ENCODE measurements around the gene STK38L.

STK38L gene

GRCh38 chr12:27233814-27234213 is 10.3 kb upstream of the STK38L start:
- Histone ChIP-seq H3K4me2 (ENCODE audit: low read length) (no peak overlapping the region), H3K4me3 (ENCODE audit: low read length) (no peak overlapping the region), H3K27me3 (ENCODE audit: control insufficient read depth, insufficient read depth, low read length) (no peaks in the 10 kb centered on the region), H3K9me3 (replicated peaks; ENCODE audit: low read length) (no peaks in the 10 kb centered on the region), H3K9ac (ENCODE audit: low read depth, low read length) (no peak overlapping the region), H3K4me1 (ENCODE audit: control insufficient read depth, insufficient read depth, low read length) (no peaks in the 10 kb centered on the region), H3K36me3 (ENCODE audit: insufficient read depth, low read length) (no peaks in the 10 kb centered on the region)

- H3K4me1 ChIP-seq (ENCODE audit: control insufficient read depth, insufficient read depth, low read length), result no peaks in the 10 kb centered on the region
- H3K4me3 ChIP-seq (ENCODE audit: low read length), result no peak overlapping the region
Measured at GRCh38 chr12:27236498-27236897, 7.6 kb upstream of the STK38L start.

GRCh38 chr12:27237790-27238771 is 6.0 kb upstream of the STK38L start:
- H3K4me2 ChIP-seq (ENCODE audit: low read length), result no peak overlapping the region
- H3K9ac ChIP-seq (ENCODE audit: low read depth, low read length), result no peak overlapping the region
- no peaks in the 10 kb centered on the region for H3K4me1 ChIP-seq (ENCODE audit: control insufficient read depth, insufficient read depth, low read length)
- H3K4me3 ChIP-seq (ENCODE audit: low read length), result no peak overlapping the region
- H3K36me3 ChIP-seq (ENCODE audit: insufficient read depth, low read length), result no peaks in the 10 kb centered on the region
- no peaks in the 10 kb centered on the region for H3K27me3 ChIP-seq (ENCODE audit: control insufficient read depth, insufficient read depth, low read length)
- no peaks in the 10 kb centered on the region for H3K9me3 ChIP-seq (replicated peaks; ENCODE audit: low read length)

More at GRCh38 chr12:27236498-27236897, 7.6 kb upstream of the STK38L start:
- H3K9ac ChIP-seq (ENCODE audit: low read depth, low read length), result no peak overlapping the region
- H3K36me3 ChIP-seq (ENCODE audit: insufficient read depth, low read length), result no peaks in the 10 kb centered on the region
- no peak overlapping the region for H3K4me2 ChIP-seq (ENCODE audit: low read length)
- H3K27me3 ChIP-seq (ENCODE audit: control insufficient read depth, insufficient read depth, low read length), result no peaks in the 10 kb centered on the region
- no peaks in the 10 kb centered on the region for H3K9me3 ChIP-seq (replicated peaks; ENCODE audit: low read length)

- Histone ChIP-seq H3K27me3 (ENCODE audit: control insufficient read depth, insufficient read depth, low read length) (no peaks in the 10 kb centered on the region), H3K4me1 (ENCODE audit: control insufficient read depth, insufficient read depth, low read length) (peaks cover 18% of the 10 kb centered on the region), H3K4me3 (ENCODE audit: low read length) (no peak overlapping the region), H3K9me3 (replicated peaks; ENCODE audit: low read length) (no peaks in the 10 kb centered on the region), H3K9ac (ENCODE audit: low read depth, low read length) (no peak overlapping the region), H3K4me2 (ENCODE audit: low read length) (no peak overlapping the region), H3K36me3 (ENCODE audit: insufficient read depth, low read length) (no peaks in the 10 kb centered on the region)
Measured at GRCh38 chr12:27243006-27243405, 1.1 kb upstream of the STK38L start.

GRCh38 chr12:27244689-27245488 is 803 bp downstream of the STK38L start:
- peak overlapping the region; percentile 96 for H3K4me2 ChIP-seq (ENCODE audit: low read length)
- peak overlapping the region; percentile 95 for H3K9ac ChIP-seq (ENCODE audit: low read depth, low read length)
- H3K4me3 ChIP-seq (ENCODE audit: low read length), result peak overlapping the region; percentile 90
- H3K27me3 ChIP-seq (ENCODE audit: control insufficient read depth, insufficient read depth, low read length), result no peaks in the 10 kb centered on the region
- H3K4me1 ChIP-seq (ENCODE audit: control insufficient read depth, insufficient read depth, low read length), result peaks cover 18% of the 10 kb centered on the region
- H3K9me3 ChIP-seq (replicated peaks; ENCODE audit: low read length), result no peaks in the 10 kb centered on the region
- peaks cover 1% of the 10 kb centered on the region for H3K36me3 ChIP-seq (ENCODE audit: insufficient read depth, low read length)

GRCh38 chr12:27246141-27246540 is 2.1 kb downstream of the STK38L start:
- no peaks in the 10 kb centered on the region for H3K9me3 ChIP-seq (replicated peaks; ENCODE audit: low read length)
- H3K36me3 ChIP-seq (ENCODE audit: insufficient read depth, low read length), result peaks cover 3% of the 10 kb centered on the region
- no peaks in the 10 kb centered on the region for H3K27me3 ChIP-seq (ENCODE audit: control insufficient read depth, insufficient read depth, low read length)
- peak overlapping the region; percentile 96 for H3K4me2 ChIP-seq (ENCODE audit: low read length)
- H3K4me3 ChIP-seq (ENCODE audit: low read length), result peak overlapping the region; percentile 46
- peaks cover 18% of the 10 kb centered on the region for H3K4me1 ChIP-seq (ENCODE audit: control insufficient read depth, insufficient read depth, low read length)
- peak overlapping the region; percentile 95 for H3K9ac ChIP-seq (ENCODE audit: low read depth, low read length)

GRCh38 chr12:27246774-27247173 is 2.7 kb downstream of the STK38L start:
- Histone ChIP-seq H3K4me2 (ENCODE audit: low read length) (peak overlapping the region; percentile 96), H3K27me3 (ENCODE audit: control insufficient read depth, insufficient read depth, low read length) (no peaks in the 10 kb centered on the region), H3K9me3 (replicated peaks; ENCODE audit: low read length) (no peaks in the 10 kb centered on the region), H3K4me3 (ENCODE audit: low read length) (no peak overlapping the region), H3K36me3 (ENCODE audit: insufficient read depth, low read length) (peaks cover 3% of the 10 kb centered on the region), H3K9ac (ENCODE audit: low read depth, low read length) (no peak overlapping the region), H3K4me1 (ENCODE audit: control insufficient read depth, insufficient read depth, low read length) (peaks cover 18% of the 10 kb centered on the region)

- H3K4me3 ChIP-seq (ENCODE audit: low read length), result no peak overlapping the region
- no peak overlapping the region for H3K9ac ChIP-seq (ENCODE audit: low read depth, low read length)
- H3K4me2 ChIP-seq (ENCODE audit: low read length), result no peak overlapping the region
Measured at GRCh38 chr12:27252934-27253333, 8.8 kb downstream of the STK38L start.

GRCh38 chr12:27253347-27253746 is 9.3 kb downstream of the STK38L start:
- Histone ChIP-seq H3K4me3 (ENCODE audit: low read length) (no peak overlapping the region), H3K9me3 (replicated peaks; ENCODE audit: low read length) (no peaks in the 10 kb centered on the region)

More at GRCh38 chr12:27252934-27253333, 8.8 kb downstream of the STK38L start:
- Histone ChIP-seq H3K36me3 (ENCODE audit: insufficient read depth, low read length) (peaks cover 3% of the 10 kb centered on the region), H3K9me3 (replicated peaks; ENCODE audit: low read length) (no peaks in the 10 kb centered on the region), H3K27me3 (ENCODE audit: control insufficient read depth, insufficient read depth, low read length) (no peaks in the 10 kb centered on the region), H3K4me1 (ENCODE audit: control insufficient read depth, insufficient read depth, low read length) (peaks cover 8% of the 10 kb centered on the region)

GRCh38 chr12:27255806-27256205 is 11.7 kb downstream of the STK38L start:
- no peaks in the 10 kb centered on the region for H3K9me3 ChIP-seq (replicated peaks; ENCODE audit: low read length)
- H3K4me1 ChIP-seq (ENCODE audit: control insufficient read depth, insufficient read depth, low read length), result peaks cover 17% of the 10 kb centered on the region
- H3K27me3 ChIP-seq (ENCODE audit: control insufficient read depth, insufficient read depth, low read length), result no peaks in the 10 kb centered on the region
- H3K36me3 ChIP-seq (ENCODE audit: insufficient read depth, low read length), result no peaks in the 10 kb centered on the region
- H3K4me2 ChIP-seq (ENCODE audit: low read length), result no peak overlapping the region
- H3K9ac ChIP-seq (ENCODE audit: low read depth, low read length), result no peak overlapping the region
- H3K4me3 ChIP-seq (ENCODE audit: low read length), result no peak overlapping the region

More at GRCh38 chr12:27253347-27253746, 9.3 kb downstream of the STK38L start:
- Histone ChIP-seq H3K4me2 (ENCODE audit: low read length) (no peak overlapping the region), H3K4me1 (ENCODE audit: control insufficient read depth, insufficient read depth, low read length) (peaks cover 8% of the 10 kb centered on the region), H3K9ac (ENCODE audit: low read depth, low read length) (no peak overlapping the region), H3K36me3 (ENCODE audit: insufficient read depth, low read length) (peaks cover 3% of the 10 kb centered on the region), H3K27me3 (ENCODE audit: control insufficient read depth, insufficient read depth, low read length) (no peaks in the 10 kb centered on the region)

- no peak overlapping the region for H3K4me2 ChIP-seq (ENCODE audit: low read length)
- no peak overlapping the region for H3K4me3 ChIP-seq (ENCODE audit: low read length)
- peaks cover 32% of the 10 kb centered on the region for H3K4me1 ChIP-seq (ENCODE audit: control insufficient read depth, insufficient read depth, low read length)
- no peak overlapping the region for H3K9ac ChIP-seq (ENCODE audit: low read depth, low read length)
- H3K27me3 ChIP-seq (ENCODE audit: control insufficient read depth, insufficient read depth, low read length), result no peaks in the 10 kb centered on the region
- H3K9me3 ChIP-seq (replicated peaks; ENCODE audit: low read length), result no peaks in the 10 kb centered on the region
- no peaks in the 10 kb centered on the region for H3K36me3 ChIP-seq (ENCODE audit: insufficient read depth, low read length)
Measured at GRCh38 chr12:27257104-27257843, 13.2 kb downstream of the STK38L start.

Measured in skeletal muscle satellite cell (primary cell).